HG03439 (cell line): ENCODE results near the gene B3GNT2.
"Not testable (repeated sequence)": the region's sequence is repeated elsewhere in the genome, so short reads cannot be mapped to it uniquely, and the experiment has no call there.

Experiments
- ATAC-seq: cut with Tn5 transposase; IDR thresholded peaks from one replicate; pipeline ENCODE4 v1.9.1; 2021; ENCODE audit warnings: mild to moderate bottlenecking, moderate library complexity; ENCODE audit not compliant: unreplicated experiment

B3GNT2 gene

GRCh38 chr2:62231541-62231940 is 35.6 kb downstream of the B3GNT2 start:
- ATAC-seq = no peak

DNA sequence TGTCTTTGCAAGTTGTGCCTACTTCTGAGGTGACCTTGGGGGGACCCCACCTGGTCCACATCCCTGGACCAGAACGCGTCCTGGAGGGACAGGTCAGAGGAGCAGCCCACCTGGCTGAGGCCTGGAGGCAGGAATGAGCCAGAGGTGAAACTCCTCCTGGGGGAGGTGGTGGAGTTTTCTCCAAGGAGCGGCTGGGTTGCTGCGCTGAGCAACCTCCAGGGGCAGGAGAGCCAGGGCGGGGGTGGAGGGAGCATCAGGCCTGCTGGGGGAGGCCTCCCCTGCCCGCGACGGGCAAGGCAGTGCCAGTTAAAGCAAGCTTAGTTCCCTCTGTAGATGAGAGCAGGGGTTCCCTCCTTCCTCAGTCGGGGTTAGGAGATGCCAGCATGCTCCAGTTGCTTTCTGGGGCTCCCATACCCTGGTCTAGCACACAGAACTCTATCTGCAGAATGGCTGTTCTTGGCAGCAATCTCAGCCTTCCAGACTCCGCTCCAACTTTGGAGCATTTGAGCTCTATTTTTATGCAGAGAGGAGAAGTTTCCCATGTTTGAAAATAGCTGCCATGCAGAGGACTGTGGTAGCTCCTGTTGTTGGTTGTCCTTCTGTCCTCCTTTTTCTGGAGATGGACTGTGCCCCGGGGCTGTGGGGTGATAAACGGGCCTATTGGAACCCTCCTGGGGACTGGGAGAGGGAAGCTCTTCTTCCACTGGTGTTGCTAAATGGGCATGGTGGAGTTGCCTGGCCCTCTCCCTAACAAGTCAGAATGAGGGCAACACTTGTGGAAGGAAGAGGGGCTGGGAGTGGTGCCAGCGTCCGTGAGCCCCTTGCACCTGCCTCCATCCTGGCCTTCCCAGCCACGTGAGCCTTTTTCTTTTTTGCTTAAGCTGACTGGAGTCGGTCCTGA is 39.1 kb downstream of the B3GNT2 start:
- no peak for ATAC-seq

GRCh38 chr2:62236499-62236898 is 40.6 kb downstream of the B3GNT2 start:
- no peak for ATAC-seq

DNA sequence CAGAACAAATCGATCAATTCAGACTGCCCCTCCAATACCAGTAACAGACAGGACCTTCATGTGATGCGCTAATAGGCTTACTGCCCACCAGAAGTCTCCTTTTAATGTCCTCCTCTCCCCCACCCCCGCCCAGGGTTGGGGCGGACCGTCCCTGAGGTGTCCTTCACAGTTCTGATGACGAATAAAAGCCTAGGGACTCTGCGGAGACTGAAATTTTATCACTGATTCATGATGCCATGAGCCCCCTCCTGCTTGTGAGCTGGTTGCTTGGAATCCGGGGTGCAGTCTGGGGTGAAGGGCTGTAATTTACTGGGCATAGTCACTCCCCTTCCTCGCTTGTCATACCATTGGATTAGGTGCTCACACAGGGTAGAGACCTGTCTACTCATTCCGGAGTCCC is 42.3 kb downstream of the B3GNT2 start:
- no peak for ATAC-seq

- no peak for ATAC-seq
Observed at GRCh38 chr2:62240546-62240945, 44.6 kb downstream of the B3GNT2 start.

DNA sequence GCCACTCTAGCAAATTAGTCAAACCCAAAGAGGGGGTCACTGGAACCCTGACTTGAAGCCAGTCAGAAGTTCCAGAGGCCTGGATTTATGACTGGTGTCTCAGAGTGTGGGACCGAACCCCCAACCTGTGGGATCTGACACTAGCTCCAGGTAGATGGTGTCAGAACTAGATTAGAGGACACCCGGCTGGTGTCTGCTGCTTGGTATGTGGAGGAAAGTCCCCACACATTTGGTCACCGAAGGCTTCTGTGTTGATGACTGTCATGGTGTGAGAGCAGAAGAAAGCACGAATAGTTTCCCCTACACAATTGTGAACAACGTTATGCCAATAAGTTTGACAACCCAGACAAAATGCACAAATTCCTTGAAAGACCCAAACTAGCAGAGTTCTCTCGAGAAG is 48.1 kb downstream of the B3GNT2 start:
- ATAC-seq = no peak

DNA sequence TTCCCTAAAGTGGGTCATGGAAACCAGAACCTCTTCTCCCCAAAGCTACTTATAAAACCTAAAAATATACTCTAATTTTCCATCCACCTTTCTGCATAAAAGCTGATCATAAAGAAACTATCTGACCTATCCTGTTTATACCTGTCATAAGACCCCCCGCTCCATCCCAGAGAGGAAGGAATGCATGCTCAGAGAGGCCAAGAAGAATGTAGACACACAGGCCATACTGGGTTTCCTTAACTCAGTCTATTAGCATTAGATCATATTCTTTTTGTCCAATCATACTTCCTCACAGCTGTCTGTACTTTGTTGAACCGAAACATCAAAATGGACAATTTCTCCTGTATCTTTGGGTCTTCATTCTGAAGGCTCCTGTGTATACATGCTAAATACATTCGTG is 52.3 kb downstream of the B3GNT2 start:
- ATAC-seq = no peak

DNA sequence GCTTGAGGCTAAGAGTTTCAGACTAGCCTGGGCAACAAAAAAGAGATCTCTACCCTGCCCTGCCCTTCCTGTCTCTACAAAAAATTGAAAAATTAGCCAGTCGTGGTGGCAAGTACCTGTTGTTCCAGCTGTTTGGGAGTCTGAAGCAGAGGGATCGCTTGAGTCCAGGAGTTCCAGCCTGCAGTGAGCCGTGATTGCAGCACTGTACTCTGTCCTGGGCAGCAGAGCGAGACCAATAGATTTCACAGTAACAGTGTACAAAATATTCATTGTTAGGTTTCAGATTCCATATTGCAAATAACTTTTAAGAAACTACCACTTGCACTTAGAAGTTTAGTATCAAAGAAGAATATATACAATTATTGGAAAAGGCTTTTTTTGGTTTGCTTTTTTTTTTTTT is 54.3 kb downstream of the B3GNT2 start:
- ATAC-seq = no peak

- ATAC-seq = no peak
Observed at GRCh38 chr2:62254424-62255266, 58.7 kb downstream of the B3GNT2 start.

GRCh38 chr2:62257466-62257865 is 61.6 kb downstream of the B3GNT2 start:
- ATAC-seq = no peak

- ATAC-seq = no peak
Observed at GRCh38 chr2:62263076-62263715, 67.3 kb downstream of the B3GNT2 start.

DNA sequence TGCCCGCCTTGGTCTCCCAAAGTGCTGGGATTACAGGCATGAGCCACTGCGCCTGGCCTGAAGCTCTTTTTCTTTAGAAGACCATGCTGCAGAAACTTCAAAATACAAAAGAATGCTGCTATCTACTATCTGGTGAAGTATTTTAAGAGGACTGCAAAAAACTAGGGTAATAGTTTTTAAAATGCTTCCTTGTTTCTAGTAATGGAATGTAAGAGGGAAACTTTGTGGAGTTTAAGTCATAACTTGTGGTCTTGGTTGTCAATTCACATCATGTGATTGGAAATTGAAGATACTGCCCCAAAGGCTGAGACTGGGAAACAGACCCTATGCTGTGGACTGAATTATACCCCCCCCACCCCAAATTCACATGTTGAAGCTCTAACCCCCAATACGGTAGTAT is 68.3 kb downstream of the B3GNT2 start:
- no peak for ATAC-seq

DNA sequence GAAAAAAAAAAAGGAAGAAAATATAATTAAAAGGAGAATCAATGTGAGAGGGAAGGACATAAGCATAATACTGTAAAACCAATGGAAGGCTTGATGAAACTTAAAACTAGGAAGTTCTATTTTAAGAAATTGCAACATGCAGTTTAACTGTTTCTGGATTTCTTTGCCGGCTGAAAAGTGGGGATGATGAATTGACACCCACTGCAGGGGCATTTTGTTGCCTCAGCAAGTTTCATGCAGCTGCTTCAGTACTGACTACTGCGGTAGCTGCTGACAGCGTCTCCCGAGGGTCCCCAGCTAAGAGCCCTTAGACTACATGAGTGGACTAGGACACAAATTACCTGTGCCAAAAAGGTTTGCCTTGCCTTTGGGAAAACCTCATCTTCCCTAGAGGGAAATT is 69.2 kb downstream of the B3GNT2 start:
- no peak for ATAC-seq

DNA sequence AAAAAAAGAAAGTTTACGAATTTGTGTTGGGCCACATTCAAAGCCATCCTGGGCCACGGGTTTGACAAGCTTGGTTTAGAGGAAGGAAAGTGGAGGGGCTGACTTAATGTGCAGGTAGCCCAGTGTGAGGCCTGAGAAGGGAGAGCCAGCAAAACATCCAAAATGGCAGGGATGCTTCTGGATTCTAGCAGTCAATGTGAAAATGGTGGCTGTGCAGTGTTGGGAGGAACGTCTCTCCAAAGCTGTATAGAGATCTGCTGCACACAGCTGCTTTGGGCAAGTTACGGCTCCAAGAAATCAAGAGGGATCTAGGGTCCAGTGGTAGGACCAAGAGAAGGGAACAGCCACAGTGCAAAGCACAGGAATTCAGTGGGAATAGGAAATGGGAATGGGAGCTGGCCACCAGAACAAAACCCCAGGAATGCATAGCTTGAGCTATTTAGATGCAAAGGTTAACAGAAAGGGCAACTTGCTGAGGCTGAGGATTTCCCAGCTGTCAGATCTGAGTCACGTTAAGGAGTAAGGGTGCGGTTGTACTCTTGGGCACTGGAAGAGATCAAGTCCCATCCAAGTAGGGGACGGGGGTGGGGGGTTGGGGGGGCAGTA is 70.6 kb downstream of the B3GNT2 start:
- ATAC-seq = no peak

- ATAC-seq = no peak
Observed at GRCh38 chr2:62267696-62268095, 71.8 kb downstream of the B3GNT2 start.

DNA sequence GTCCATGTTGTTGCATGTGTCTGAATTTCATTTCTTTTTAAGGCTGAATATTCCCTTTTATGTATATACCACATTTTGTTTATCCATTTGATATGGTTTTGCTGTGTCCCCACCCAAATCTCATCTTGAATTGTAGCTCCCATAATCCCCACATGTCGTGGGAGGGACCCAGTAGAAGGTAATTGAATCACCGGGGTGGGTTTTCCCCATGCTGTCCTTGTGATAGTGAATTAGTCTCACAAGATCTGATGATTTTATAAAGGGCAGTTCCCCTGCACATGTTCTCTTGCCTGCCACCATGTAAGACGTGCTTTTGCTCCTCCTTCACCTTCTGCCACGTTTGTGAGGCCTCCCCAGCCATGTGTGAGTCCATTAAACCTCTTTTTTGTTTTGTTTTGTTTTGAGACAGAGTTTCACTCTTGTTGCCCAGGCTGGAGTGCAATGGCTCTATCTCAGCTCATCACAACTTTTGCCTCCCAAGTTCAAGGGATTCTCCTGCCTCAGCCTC is 72.8 kb downstream of the B3GNT2 start:
- not testable (repeated sequence) for ATAC-seq

DNA sequence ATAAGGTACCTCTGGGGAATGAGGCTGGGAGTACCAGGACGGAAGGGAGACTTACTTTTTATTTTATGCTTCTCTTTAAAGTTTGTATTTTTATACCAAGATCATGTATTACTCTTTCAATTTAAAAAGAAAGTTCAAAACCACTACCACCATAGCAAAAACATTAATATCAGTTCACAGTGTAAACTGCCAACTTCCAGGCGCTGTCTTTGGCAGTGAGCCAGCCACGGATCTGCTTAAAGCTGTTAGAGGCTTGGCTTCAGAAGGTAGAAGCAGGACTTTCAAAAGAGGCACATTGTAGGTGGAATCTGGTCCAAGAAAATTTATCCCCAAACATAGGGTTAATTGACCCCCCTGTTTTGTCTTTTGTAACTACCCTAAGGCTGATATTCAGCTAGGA is 74.8 kb downstream of the B3GNT2 start:
- no peak for ATAC-seq
